Stimulated activated CD8-positive, alpha-beta memory T cell treated with anti-CD3 and anti-CD28 coated beads, Interleukin-4, amount 100 ng/mL, for 1 hour (primary cell): ENCODE results near the gene RIOK2.
"Not testable (repeated sequence)": the region's sequence is repeated elsewhere in the genome, so short reads cannot be mapped to it uniquely, and the experiment has no call there.

Source experiments
- DNase-seq, 2 donors: peaks; one replicate each; pipeline ENCODE4 v3.0.0-alpha.2; 2020; ENCODE audit warnings: low read depth in 2 of 2, low spot score in 1 of 2

RIOK2 gene

GRCh38 chr5:97171703-97172102 is 11.3 kb downstream of the RIOK2 start:
- DNase-seq: no peak

GRCh38 chr5:97167435-97167834 is 15.6 kb downstream of the RIOK2 start:
- DNase-seq: no peak

- DNase-seq: no peak
Observed at GRCh38 chr5:97165726-97166125, 17.3 kb downstream of the RIOK2 start.

GRCh38 chr5:97164846-97165245 is 18.2 kb downstream of the RIOK2 start:
- DNase-seq: no peak

GRCh38 chr5:97163790-97164285 is 19.2 kb downstream of the RIOK2 start:
- DNase-seq: no peak

- no peak for DNase-seq
Observed at GRCh38 chr5:97163360-97163764, 19.7 kb downstream of the RIOK2 start.

GRCh38 chr5:97162045-97162444 is 21.0 kb downstream of the RIOK2 start:
- DNase-seq: peak in 1 of 2 donors; percentile 6

GRCh38 chr5:97157689-97158088 is 25.4 kb downstream of the RIOK2 start:
- no peak for DNase-seq

- DNase-seq: no peak
Observed at GRCh38 chr5:97151370-97151769, 31.7 kb downstream of the RIOK2 start.

GRCh38 chr5:97150401-97150800 is 32.6 kb downstream of the RIOK2 start:
- no peak for DNase-seq

- DNase-seq: no peak
Observed at GRCh38 chr5:97149709-97150108, 33.3 kb downstream of the RIOK2 start.

- no peak for DNase-seq
Observed at GRCh38 chr5:97148288-97148687, 34.8 kb downstream of the RIOK2 start.

GRCh38 chr5:97143704-97144103 is 39.3 kb downstream of the RIOK2 start:
- DNase-seq: no peak

- DNase-seq: no peak
Observed at GRCh38 chr5:97142521-97143254, 40.4 kb downstream of the RIOK2 start, which contains the start of gene LIX1. Gene LIX1 (minus strand): TSS chr5:97142611. CDS start chr5:97142576, 35 bp downstream.

- no peak for DNase-seq
Observed at GRCh38 chr5:97141539-97141938, 41.5 kb downstream of the RIOK2 start.

- DNase-seq: no peak
Observed at GRCh38 chr5:97141031-97141430, 42.0 kb downstream of the RIOK2 start.

GRCh38 chr5:97140250-97140649 is 42.8 kb downstream of the RIOK2 start:
- DNase-seq: not testable (repeated sequence)

- no peak for DNase-seq
Observed at GRCh38 chr5:97136475-97136874, 46.6 kb downstream of the RIOK2 start.

- no peak for DNase-seq
Observed at GRCh38 chr5:97135868-97136267, 47.2 kb downstream of the RIOK2 start.

GRCh38 chr5:97134634-97135033 is 48.4 kb downstream of the RIOK2 start:
- DNase-seq: no peak

GRCh38 chr5:97133101-97133500 is 49.9 kb downstream of the RIOK2 start:
- DNase-seq: no peak

- DNase-seq: no peak
Observed at GRCh38 chr5:97131921-97132320, 51.1 kb downstream of the RIOK2 start.

- DNase-seq: no peak
Observed at GRCh38 chr5:97131139-97131710, 51.8 kb downstream of the RIOK2 start.
